Ovary (tissue), 9 donors: Measurements from ENCODE around the gene CACNA1C. TPM values are rescaled to one million over a fixed set of nuclear protein-coding genes. Genes with fewer than 3 reads are reported as not detected.

Source experiments
- DNase-seq, 5 donors: peaks; one replicate each; pipeline ENCODE4 v3.0.0-alpha.2; 2019 to 2020
- H3K27ac ChIP-seq, 2 donors: fragments of 200-600 bp; one replicate each; pipeline versions ENCODE4 v1.5.1 to v1.8.0; 2019 to 2022
- H3K27me3 ChIP-seq: fragments of 200-600 bp; one replicate; pipeline ENCODE4 v1.8.0; 2022
- H3K36me3 ChIP-seq: fragments of 200-600 bp; sonication (generic); one replicate; pipeline ENCODE4 v1.5.1; 2019
- H3K4me1 ChIP-seq: one replicate; pipeline ENCODE4 v1.8.1; 2013; ENCODE audit warnings: mild to moderate bottlenecking, moderate library complexity; ENCODE audit not compliant: insufficient read depth
- H3K4me3 ChIP-seq: fragments of 200-600 bp; sonication (generic); one replicate; pipeline ENCODE4 v1.5.1; 2017
- H3K9me3 ChIP-seq, 2 donors: fragments of 200-600 bp in 1 of 2; sonication (generic) in 1 of 2; one replicate each; pipeline versions ENCODE4 v1.5.1 to v1.8.1; 2013 to 2019; ENCODE audit warnings: mild to moderate bottlenecking in 1 of 2, moderate library complexity in 1 of 2
- CTCF ChIP-seq, 3 donors: fragments of 450-650 bp in 2 of 3; fragments of 200-600 bp in 1 of 3; IDR thresholded peaks; one replicate each; pipeline versions ENCODE4 v1.5.1 to v1.8.0; 2016 to 2022; ENCODE audit warnings: antibody characterized with exemption in 3 of 3, mild to moderate bottlenecking in 1 of 3
- EP300 ChIP-seq: sonication (generic); formaldehyde crosslinking; IDR thresholded peaks from one replicate; pipeline ENCODE4 v1.6.1; 2017; ENCODE audit warnings: antibody characterized with exemption
- POLR2A ChIP-seq: fragments of 450-650 bp; IDR thresholded peaks from one replicate; pipeline ENCODE4 v1.6.1; 2017; ENCODE audit warnings: antibody characterized with exemption, mild to moderate bottlenecking, moderate library complexity
- WGBS, 3 donors: extraction: QIAGEN DNeasy Blood & Tissue Kit in 1 of 3; methylation state at CpG; one replicate each; pipeline versions ENCODE4 v1.1.5 to v1.1.7; 2013 to 2017; 5-methylcytosine and 5-hydroxymethylcytosine counted together
- intact Hi-C, 4 donors: fragments of 100-400 bp; cut with DNase I; formaldehyde crosslinking; loops; one replicate each; pipeline versions ENCODE4 v1.11.0 to v1.15.1; 2022 to 2023
- polyA plus RNA-seq, 2 donors: library from polyadenylated mRNA; stranded (reverse); fragments of 200-250 nt in 1 of 2; fragments of 350-450 nt in 1 of 2; fragmentation: Illumina TruSeq in 1 of 2; extraction: RNeasy Lipid Tissue Mini Kit (QIAGEN cat#74804) in 1 of 2; gene quantifications; one replicate each; pipeline ENCODE4 v1.2.3, GENCODE V29; 2013 to 2014
- total RNA-seq, 7 donors: library from RNA; depleted of rRNA in 2 of 7; stranded (reverse); fragments of >200 nt in 2 of 7; fragmentation: NEBNext Ultra II Directional in 3 of 7; extraction: Animal tissue kit (Norgen Biotek cat#: 25700) in 3 of 7; gene quantifications; one replicate each; pipeline versions ENCODE4 v1.1.0 to v1.2.4, GENCODE V29; 2016 to 2023
- donor health status: DM: no; HTN: no; CAD: no; lungs with moderate emphysema.
- donor health status: DM: no; HTN: no; CAD: no.
- donor health status: Bipolar disorder and iron deficiency.
- donor health status: DM: yes; HTN: yes; CAD: no.
- donor health status: DM: no; HTN: no; CAD: no.
- donor health status: DM: yes; HTN: yes; CAD: no.

Gene CACNA1C
- total and polyA plus RNA-seq, 9 donors, result 2.2 to 8.3 (median 3.7) TPM

- no peak overlapping the region for H3K4me3 ChIP-seq
- no peak for DNase-seq
- no peak overlapping the region for H3K27ac ChIP-seq
- H3K36me3 ChIP-seq, result no peaks in the 10 kb centered on the region
- H3K27me3 ChIP-seq, result no peaks in the 10 kb centered on the region
- intact Hi-C loops, result no loop called here
- TF ChIP-seq EP300 (no peak), POLR2A (no peak), CTCF (IDR thresholded peaks at IDR 0.05) (no peak)
- H3K9me3 ChIP-seq, result no peaks in the 10 kb centered on the region
- 92 to 98% (median 97%) methylated on average over 4 of the region's 4 CpGs for whole genome bisulfite sequencing, 3 donors
- H3K4me1 ChIP-seq, result no peaks in the 10 kb centered on the region
Measured at GRCh38 chr12:2334689-2335088, 281.9 kb downstream of the CACNA1C start.

GRCh38 chr12:2335109-2335508 lies 282.3 kb downstream of the CACNA1C start:
- no peaks in the 10 kb centered on the region for H3K36me3 ChIP-seq
- no peak for TF ChIP-seq CTCF (IDR thresholded peaks at IDR 0.05)
- no peak for TF ChIP-seq EP300
- TF ChIP-seq POLR2A, result no peak
- no peak overlapping the region for H3K27ac ChIP-seq
- no peak for DNase-seq
- H3K4me1 ChIP-seq, result no peaks in the 10 kb centered on the region
- 79 to 84% (median 82%) methylated on average over 5 of the region's 5 CpGs for whole genome bisulfite sequencing, 3 donors
- no peaks in the 10 kb centered on the region for H3K27me3 ChIP-seq
- H3K9me3 ChIP-seq, result no peaks in the 10 kb centered on the region
- H3K4me3 ChIP-seq, result no peak overlapping the region
- intact Hi-C loops, result no loop called here

- WGBS, 3 donors, result 78 to 82% (median 78%) methylated on average over 3 of the region's 3 CpGs
- H3K36me3 ChIP-seq, result no peaks in the 10 kb centered on the region
- no peak overlapping the region for H3K4me3 ChIP-seq
- H3K4me1 ChIP-seq, result no peaks in the 10 kb centered on the region
- H3K27me3 ChIP-seq, result no peaks in the 10 kb centered on the region
- no peak for TF ChIP-seq POLR2A
- TF ChIP-seq EP300, result no peak
- no peak for TF ChIP-seq CTCF (IDR thresholded peaks at IDR 0.05)
- no peaks in the 10 kb centered on the region for H3K9me3 ChIP-seq
- no peak for DNase-seq
- intact Hi-C loops, result no loop called here
- no peak overlapping the region for H3K27ac ChIP-seq
Measured at GRCh38 chr12:2335513-2335912, 282.7 kb downstream of the CACNA1C start.

GRCh38 chr12:2335916-2336315 lies 283.1 kb downstream of the CACNA1C start:
- no peaks in the 10 kb centered on the region for H3K27me3 ChIP-seq
- H3K4me3 ChIP-seq, result no peak overlapping the region
- 49 to 73% (median 64%) methylated on average over 3 of the region's 3 CpGs for WGBS, 3 donors
- TF ChIP-seq EP300 (no peak), POLR2A (no peak), CTCF (IDR thresholded peaks at IDR 0.05) (no peak)
- no peaks in the 10 kb centered on the region for H3K9me3 ChIP-seq
- intact Hi-C loops, result loop anchor here in 1 of 4 donors (2.0 kb wide), 1 partner anchor 71 kb away; no protein-coding TSS in a partner anchor
- no peak overlapping the region for H3K27ac ChIP-seq
- no peak for DNase-seq
- no peaks in the 10 kb centered on the region for H3K4me1 ChIP-seq
- no peaks in the 10 kb centered on the region for H3K36me3 ChIP-seq
